GM21737 (cell line): ENCODE results near the gene ABLIM3.
"Not testable (repeated sequence)": the region's sequence is repeated elsewhere in the genome, so short reads cannot be mapped to it uniquely, and the experiment has no call there.

Experiments
- ATAC-seq: cut with Tn5 transposase; IDR thresholded peaks from one replicate; pipeline ENCODE4 v1.9.1; 2021; ENCODE audit warnings: mild to moderate bottlenecking, moderate library complexity; ENCODE audit not compliant: unreplicated experiment

The ABLIM3 gene

DNA sequence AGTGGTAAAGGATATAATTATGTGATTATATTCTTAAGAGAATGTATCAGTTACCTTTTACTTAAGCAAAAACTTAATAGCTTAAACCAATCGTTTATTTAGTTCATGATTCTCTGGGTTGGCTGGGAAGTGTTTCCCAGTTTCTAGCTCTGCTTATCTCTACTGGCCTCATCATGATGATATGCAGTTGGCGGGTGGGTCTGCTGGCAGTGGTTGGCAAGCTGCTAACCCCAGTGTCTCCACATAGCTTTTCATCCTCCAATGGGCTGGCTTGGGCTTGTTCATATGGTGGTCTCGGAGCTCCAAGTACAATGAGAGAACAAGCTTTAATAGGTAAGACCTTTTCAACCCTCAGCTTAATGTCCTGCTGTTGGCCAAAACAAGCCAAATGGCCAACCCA lies 43.8 kb downstream of the ABLIM3 start:
- ATAC-seq, result no peak

- no peak for ATAC-seq
These were observed 45.2 kb downstream of the ABLIM3 start for GRCh38 chr5:149186506-149186905.

- not testable (repeated sequence) for ATAC-seq
These were observed 46.3 kb downstream of the ABLIM3 start for GRCh38 chr5:149187617-149188016.

DNA sequence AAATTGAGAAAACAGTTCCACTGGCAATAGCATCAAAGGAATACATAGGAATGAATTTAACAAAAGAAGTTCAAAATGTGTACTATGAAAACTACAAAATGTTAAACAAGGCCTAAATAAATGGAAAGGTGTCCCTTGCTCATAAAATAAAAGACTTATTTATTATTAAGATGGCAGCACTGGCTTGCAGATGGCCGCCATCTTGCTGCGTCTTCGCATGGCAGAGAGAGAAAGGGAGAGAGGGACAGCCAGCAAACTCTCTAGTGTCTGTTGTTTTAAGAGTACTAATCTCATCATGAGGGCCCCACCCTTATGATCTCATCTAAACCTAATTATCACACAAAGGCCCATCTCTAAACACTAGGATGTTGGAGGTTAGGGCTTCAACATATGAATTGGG lies 47.1 kb downstream of the ABLIM3 start:
- no peak for ATAC-seq

GRCh38 chr5:149195337-149195887 lies 54.1 kb downstream of the ABLIM3 start:
- ATAC-seq, result no peak

DNA sequence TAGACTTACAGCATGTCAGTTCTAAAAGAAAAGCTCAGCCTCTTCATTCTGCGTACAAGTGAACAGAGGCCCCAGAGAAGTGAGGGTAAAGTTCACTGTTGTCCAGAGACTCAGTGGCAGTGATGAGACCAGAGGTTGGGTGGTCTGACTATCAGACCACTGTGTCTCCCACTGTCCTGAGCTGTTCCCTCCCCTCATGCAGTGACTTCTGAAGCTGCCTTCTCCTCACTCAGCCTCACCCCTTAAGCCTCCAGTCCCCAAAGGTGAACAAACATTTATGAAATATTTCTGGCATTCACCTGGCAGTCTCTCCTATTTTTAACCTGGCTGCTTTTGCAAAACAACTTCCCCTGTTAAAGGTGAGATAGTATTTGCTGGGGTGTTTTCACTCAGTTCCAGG lies 54.7 kb downstream of the ABLIM3 start:
- no peak for ATAC-seq

DNA sequence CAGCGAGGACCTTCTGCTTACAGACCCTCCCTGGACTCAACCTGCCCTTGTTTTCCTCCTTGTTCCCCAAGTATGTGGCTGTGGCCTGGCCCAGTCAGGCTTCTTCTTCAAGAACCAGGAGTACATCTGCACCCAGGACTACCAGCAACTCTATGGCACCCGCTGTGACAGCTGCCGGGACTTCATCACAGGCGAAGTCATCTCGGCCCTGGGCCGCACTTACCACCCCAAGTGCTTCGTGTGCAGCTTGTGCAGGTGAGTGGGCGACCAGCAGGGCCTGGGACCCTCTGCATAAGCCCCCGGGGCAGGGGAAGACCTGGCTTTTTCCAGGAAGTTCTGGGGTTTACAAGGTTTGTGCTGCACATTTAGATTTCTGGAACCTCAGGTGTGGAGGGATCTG lies 56.9 kb downstream of the ABLIM3 start:
- no peak for ATAC-seq

DNA sequence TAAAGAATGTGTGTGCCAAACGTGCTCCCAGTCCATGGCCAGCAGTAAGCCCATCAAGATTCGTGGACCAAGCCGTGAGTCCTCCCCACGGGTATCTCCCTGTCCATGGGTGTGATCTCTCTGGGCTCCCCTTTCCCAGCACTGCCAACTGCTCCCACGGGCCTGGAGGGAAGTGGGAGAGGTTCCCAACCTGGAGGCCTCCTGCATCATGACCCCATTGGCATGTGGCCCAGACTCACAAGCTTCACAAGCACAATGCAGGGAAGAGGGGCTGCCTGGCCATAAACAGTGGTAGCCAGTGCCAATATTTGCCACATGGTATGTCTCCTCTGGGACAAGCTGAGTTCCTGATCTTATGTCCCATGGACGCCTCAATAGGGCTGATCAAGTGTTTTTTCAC lies 59.1 kb downstream of the ABLIM3 start:
- no peak for ATAC-seq

GRCh38 chr5:149201121-149201637 lies 59.9 kb downstream of the ABLIM3 start:
- no peak for ATAC-seq

GRCh38 chr5:149202910-149203451 lies 61.7 kb downstream of the ABLIM3 start:
- no peak for ATAC-seq

GRCh38 chr5:149203921-149204441 lies 62.7 kb downstream of the ABLIM3 start:
- no peak for ATAC-seq

- ATAC-seq, result no peak
These were observed 64.6 kb downstream of the ABLIM3 start for GRCh38 chr5:149205625-149206523.

DNA sequence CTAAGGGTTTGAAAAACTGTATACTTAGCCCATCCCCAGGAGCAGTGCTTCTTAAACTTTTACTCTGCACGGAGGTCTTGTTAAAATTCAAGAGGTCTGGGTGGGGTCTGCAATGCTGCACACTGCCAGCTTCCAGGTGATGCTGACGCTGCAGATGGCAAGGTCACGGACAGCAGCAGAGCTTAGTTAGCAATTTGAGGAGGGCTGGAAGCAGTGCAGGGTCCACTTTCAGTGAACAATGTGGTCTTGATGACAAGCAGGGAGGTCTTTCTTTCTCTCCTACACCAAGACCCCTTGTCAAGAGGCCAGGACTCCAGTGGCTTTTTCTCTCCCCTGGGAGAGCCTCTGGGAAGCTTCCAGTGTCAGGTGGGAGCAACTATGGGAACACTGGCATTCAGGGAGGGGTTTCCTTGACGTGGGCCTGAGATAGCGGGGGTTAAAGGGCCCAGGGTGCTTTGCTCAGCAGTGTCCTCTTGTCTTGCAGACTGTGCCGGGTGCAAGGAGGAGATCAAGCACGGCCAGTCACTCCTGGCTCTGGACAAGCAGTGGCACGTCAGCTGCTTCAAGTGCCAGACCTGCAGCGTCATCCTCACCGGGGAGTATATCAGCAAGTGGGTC lies 65.3 kb downstream of the ABLIM3 start:
- no peak for ATAC-seq

GRCh38 chr5:149207831-149208230 lies 66.5 kb downstream of the ABLIM3 start:
- ATAC-seq, result no peak

GRCh38 chr5:149210225-149210624 lies 68.9 kb downstream of the ABLIM3 start:
- no peak for ATAC-seq

GRCh38 chr5:149210968-149211490 lies 69.7 kb downstream of the ABLIM3 start:
- no peak for ATAC-seq

GRCh38 chr5:149211566-149211965 lies 70.3 kb downstream of the ABLIM3 start:
- ATAC-seq, result no peak

DNA sequence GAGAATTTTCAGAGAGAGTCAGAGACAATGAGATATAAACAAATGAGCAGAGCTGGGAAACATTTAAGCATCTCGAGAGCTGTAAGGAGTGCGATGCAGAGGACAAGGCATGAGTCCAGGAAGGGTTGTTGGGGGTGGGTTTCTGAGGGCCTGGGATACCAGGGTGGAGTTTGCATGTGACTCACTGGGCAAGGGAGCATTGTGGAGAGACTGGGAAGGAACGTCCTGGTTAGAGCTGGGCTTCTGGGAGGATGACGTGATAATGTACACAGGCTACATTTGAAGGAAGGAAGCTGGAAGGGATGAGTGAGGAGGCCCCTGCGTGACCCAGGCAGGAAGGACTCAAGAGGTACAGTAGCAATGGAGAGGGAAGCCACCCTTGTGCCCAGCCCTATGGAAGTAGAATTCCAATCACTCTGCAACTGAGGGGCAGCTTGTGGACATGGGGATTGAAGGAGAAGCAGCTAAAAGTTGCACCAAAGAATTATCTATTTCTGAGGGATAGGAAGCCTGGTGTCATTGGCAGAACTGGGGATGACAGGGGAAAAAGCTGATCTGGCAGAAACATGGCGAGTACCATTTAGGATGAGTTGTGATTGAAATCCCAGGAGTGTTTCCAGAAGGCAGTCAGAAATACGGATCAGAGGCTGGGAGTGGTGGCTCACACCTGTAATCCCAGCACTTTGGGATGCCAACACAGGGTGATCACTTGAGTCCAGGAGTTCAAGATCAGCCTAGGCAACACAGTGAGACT lies 71.1 kb downstream of the ABLIM3 start:
- no peak for ATAC-seq

DNA sequence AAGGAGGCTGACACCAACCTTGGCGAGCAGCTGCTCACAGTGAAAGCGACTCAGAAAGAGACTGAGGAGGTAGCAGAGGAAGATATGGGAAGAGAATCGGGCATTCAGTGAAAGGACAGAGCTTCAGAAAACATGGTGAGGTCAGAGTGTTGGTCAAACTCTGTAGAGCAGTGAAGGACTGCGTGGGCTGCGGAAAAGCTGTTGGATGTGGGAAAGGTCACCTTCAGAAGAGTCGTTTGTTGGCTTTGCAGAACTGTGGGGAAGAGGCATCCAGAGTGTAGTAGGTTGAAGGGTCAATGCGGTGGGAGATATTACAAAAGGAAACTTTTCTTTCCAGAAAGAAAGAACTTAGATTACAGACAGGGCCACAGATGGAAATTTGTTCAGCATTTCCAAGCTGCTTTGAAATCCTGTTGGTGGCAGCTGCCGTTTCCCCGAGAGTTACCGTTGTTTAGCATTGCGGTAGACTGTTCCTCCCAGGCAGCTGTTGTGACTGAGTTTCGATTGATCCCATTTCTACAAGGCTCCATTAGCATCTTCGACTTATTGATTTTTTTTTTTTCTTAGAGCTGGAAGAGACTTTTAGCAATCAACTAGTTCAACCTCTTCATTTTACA lies 72.1 kb downstream of the ABLIM3 start:
- ATAC-seq, result no peak
